Skeletal muscle tissue (tissue), 4 donors: ENCODE data around the gene AFF3. TPM values are rescaled to one million over a fixed set of nuclear protein-coding genes. Genes with fewer than 3 reads are reported as not detected.

Source experiments
- H3K27ac ChIP-seq: one replicate; pipeline ENCODE4 v1.7.0; 2013; ENCODE audit warnings: mild to moderate bottlenecking, low read depth, low read length, inconsistent platforms
- H3K27me3 ChIP-seq, 3 donors: one replicate each; pipeline ENCODE4 v1.7.0; 2013; ENCODE audit warnings: low read length in 3 of 3; ENCODE audit not compliant: control insufficient read depth in 3 of 3, insufficient read depth in 3 of 3
- H3K36me3 ChIP-seq, 3 donors: one replicate each; pipeline ENCODE4 v1.7.0; 2013; ENCODE audit warnings: low read length in 3 of 3; ENCODE audit not compliant: control insufficient read depth in 3 of 3, insufficient read depth in 3 of 3
- H3K4me1 ChIP-seq, 3 donors: one replicate each; pipeline ENCODE4 v1.7.0; 2013; ENCODE audit warnings: low read length in 3 of 3, mild to moderate bottlenecking in 3 of 3; ENCODE audit not compliant: control insufficient read depth in 3 of 3, insufficient read depth in 3 of 3
- H3K4me3 ChIP-seq, 3 donors: one replicate each; pipeline ENCODE4 v1.7.0; 2013; ENCODE audit warnings: low read length in 3 of 3
- H3K9ac ChIP-seq, 3 donors: one replicate each; pipeline ENCODE4 v1.7.0; 2013; ENCODE audit warnings: low read length in 3 of 3, mild to moderate bottlenecking in 3 of 3, moderate library complexity in 2 of 3, low read depth in 1 of 3
- H3K9me3 ChIP-seq, 3 donors: one replicate each; pipeline ENCODE4 v1.7.0; 2013; ENCODE audit warnings: low read length in 3 of 3; ENCODE audit not compliant: control insufficient read depth in 3 of 3
- total RNA-seq: library from RNA; depleted of rRNA; stranded (reverse); fragments of >200 nt; gene quantifications from one replicate; pipeline ENCODE4 v1.2.3, GENCODE V29; 2014
- donor health status: Osteomylitis.

AFF3 gene
- total RNA-seq, 1 donor from 2014 or later: 8.4 TPM

- Histone ChIP-seq H3K27me3 (peaks cover 0 to 4% (median 3%) of the 10 kb centered on the region in 3 donors), H3K9me3 (no peaks in the 10 kb centered on the region), H3K9ac (no peak overlapping the region), H3K4me3 (no peak overlapping the region), H3K36me3 (no peaks in the 10 kb centered on the region), H3K27ac (no peak overlapping the region), H3K4me1 (peaks cover 3 to 12% (median 9%) of the 10 kb centered on the region in 3 donors)
Observed at GRCh38 chr2:99905636-99906035, 236.8 kb downstream of the AFF3 start.

GRCh38 chr2:99905025-99905424 is 237.4 kb downstream of the AFF3 start:
- Histone ChIP-seq H3K36me3 (no peaks in the 10 kb centered on the region), H3K4me3 (no peak overlapping the region), H3K27me3 (peaks cover 0 to 4% (median 3%) of the 10 kb centered on the region in 3 donors), H3K9me3 (no peaks in the 10 kb centered on the region), H3K4me1 (peaks cover 8 to 16% (median 14%) of the 10 kb centered on the region in 3 donors), H3K27ac (no peak overlapping the region), H3K9ac (no peak overlapping the region)

DNA sequence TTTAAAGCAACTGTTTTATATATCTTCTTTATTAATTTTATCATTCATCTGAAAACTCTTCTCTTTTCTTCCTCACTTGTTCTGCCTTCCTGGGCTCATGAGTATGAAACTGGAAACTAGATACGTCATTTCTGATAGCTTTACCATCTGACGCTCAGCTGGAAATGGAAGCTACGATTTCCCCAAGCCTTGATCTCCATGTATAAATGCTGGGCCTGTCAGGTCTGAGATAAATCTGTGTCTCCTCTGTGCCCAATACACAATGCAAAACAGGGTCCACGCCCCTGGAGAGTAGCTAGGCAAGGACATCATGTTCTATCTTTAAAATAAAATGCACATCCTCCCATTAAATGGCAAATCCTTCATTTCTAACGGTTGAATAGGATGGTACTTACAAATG is 238.4 kb downstream of the AFF3 start:
- Histone ChIP-seq H3K9me3 (no peaks in the 10 kb centered on the region), H3K27ac (no peak overlapping the region)

DNA sequence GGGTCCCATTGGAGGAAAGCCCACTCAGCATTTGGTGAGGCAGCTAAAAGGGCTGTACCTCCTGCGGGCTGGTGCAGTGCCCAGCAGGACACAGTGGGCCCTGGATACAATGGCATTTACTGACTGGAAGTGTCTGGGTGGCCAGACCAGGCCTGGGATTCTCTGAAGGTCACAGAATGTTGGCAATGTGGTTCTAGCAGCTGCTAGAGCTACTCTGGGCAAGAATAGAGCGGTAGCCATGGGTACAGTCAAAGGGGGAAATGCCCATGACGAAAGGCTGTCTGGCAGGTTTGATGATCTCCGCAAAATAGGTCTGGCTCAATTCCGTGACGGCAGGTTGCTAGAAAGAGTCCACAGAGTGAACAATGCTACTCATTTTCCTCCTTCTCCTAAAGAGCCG is 241.8 kb downstream of the AFF3 start:
- Histone ChIP-seq H3K27me3 (peaks cover 3 to 4% (median 3%) of the 10 kb centered on the region in 3 donors), H3K36me3 (no peaks in the 10 kb centered on the region), H3K9ac (peak overlapping the region in 2 of 3 donors; percentile 35 to 58), H3K4me3 (no peak overlapping the region), H3K9me3 (no peaks in the 10 kb centered on the region), H3K27ac (peak overlapping the region; percentile 42), H3K4me1 (peaks cover 8 to 19% (median 16%) of the 10 kb centered on the region in 3 donors)

More for the DNA sequence above, 238.4 kb downstream of the AFF3 start:
- H3K36me3 ChIP-seq: no peaks in the 10 kb centered on the region
- peaks cover 0 to 4% (median 3%) of the 10 kb centered on the region in 3 donors for H3K27me3 ChIP-seq
- H3K9ac ChIP-seq: no peak overlapping the region
- peaks cover 8 to 19% (median 16%) of the 10 kb centered on the region in 3 donors for H3K4me1 ChIP-seq
- no peak overlapping the region for H3K4me3 ChIP-seq

DNA sequence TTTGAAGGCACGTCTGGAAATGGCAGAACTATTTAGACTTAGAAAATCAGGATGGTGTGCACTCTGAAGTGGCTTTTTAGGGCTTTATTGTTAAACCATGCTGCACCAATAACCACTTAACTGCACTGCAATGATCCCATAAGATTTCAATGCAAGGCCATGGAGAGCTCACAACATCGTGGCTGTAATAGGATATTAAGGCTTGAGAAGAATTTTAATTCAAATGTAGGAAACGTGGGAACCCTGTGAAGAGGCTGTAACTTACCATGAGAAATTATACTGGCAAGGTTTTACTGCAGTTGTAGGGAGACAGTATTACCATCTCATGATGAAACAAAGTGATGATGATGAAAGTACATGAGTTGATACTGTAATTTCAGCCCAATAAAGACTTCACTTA is 242.5 kb downstream of the AFF3 start:
- Histone ChIP-seq H3K36me3 (no peaks in the 10 kb centered on the region), H3K9me3 (no peaks in the 10 kb centered on the region), H3K4me3 (no peak overlapping the region), H3K27me3 (peaks cover under 1 to 3% (median 3%) of the 10 kb centered on the region in 3 donors), H3K27ac (no peak overlapping the region), H3K9ac (peak overlapping the region in 1 of 3 donors; percentile 35), H3K4me1 (peaks cover 8 to 19% (median 16%) of the 10 kb centered on the region in 3 donors)

- Histone ChIP-seq H3K36me3 (no peaks in the 10 kb centered on the region), H3K4me1 (peaks cover 8 to 19% (median 16%) of the 10 kb centered on the region in 3 donors), H3K9ac (no peak overlapping the region), H3K9me3 (no peaks in the 10 kb centered on the region), H3K4me3 (no peak overlapping the region), H3K27ac (no peak overlapping the region), H3K27me3 (peaks cover 0 to 3% (median 0%) of the 10 kb centered on the region in 3 donors)
Observed at GRCh38 chr2:99899058-99899855, 243.1 kb downstream of the AFF3 start.

GRCh38 chr2:99898336-99899048 is 243.9 kb downstream of the AFF3 start:
- H3K4me1 ChIP-seq: peaks cover 8 to 19% (median 16%) of the 10 kb centered on the region in 3 donors
- H3K36me3 ChIP-seq: no peaks in the 10 kb centered on the region
- no peaks in the 10 kb centered on the region for H3K9me3 ChIP-seq
- peaks cover 0 to 3% (median 0%) of the 10 kb centered on the region in 3 donors for H3K27me3 ChIP-seq
- no peak overlapping the region for H3K9ac ChIP-seq
- H3K27ac ChIP-seq: no peak overlapping the region
- H3K4me3 ChIP-seq: no peak overlapping the region

GRCh38 chr2:99891428-99891780 is 251.0 kb downstream of the AFF3 start:
- Histone ChIP-seq H3K4me1 (no peaks in the 10 kb centered on the region), H3K9me3 (no peaks in the 10 kb centered on the region), H3K4me3 (no peak overlapping the region), H3K9ac (no peak overlapping the region), H3K27ac (no peak overlapping the region), H3K36me3 (no peaks in the 10 kb centered on the region), H3K27me3 (no peaks in the 10 kb centered on the region)

GRCh38 chr2:99890568-99891427 is 251.6 kb downstream of the AFF3 start:
- no peaks in the 10 kb centered on the region for H3K4me1 ChIP-seq
- H3K36me3 ChIP-seq: no peaks in the 10 kb centered on the region
- no peak overlapping the region for H3K27ac ChIP-seq
- no peak overlapping the region for H3K9ac ChIP-seq
- H3K4me3 ChIP-seq: no peak overlapping the region
- no peaks in the 10 kb centered on the region for H3K27me3 ChIP-seq
- H3K9me3 ChIP-seq: no peaks in the 10 kb centered on the region
